HG03103 (cell line): ENCODE results near the gene IPO13.

ENCODE experiments used
- ATAC-seq: cut with Tn5 transposase; IDR thresholded peaks from one replicate; pipeline ENCODE4 v1.9.1; 2021; ENCODE audit warnings: low read depth; ENCODE audit not compliant: unreplicated experiment

The IPO13 gene

GRCh38 chr1:43946236-43947060 is at the start of gene IPO13:
TSS of gene IPO13 (plus strand) at chr1:43946950. CDS start at chr1:43947601, 651 bp downstream.
- ATAC-seq, result peak; percentile 86

- no peak for ATAC-seq
Observed at GRCh38 chr1:43898981-43899380, 47.8 kb upstream of the IPO13 start.

DNA sequence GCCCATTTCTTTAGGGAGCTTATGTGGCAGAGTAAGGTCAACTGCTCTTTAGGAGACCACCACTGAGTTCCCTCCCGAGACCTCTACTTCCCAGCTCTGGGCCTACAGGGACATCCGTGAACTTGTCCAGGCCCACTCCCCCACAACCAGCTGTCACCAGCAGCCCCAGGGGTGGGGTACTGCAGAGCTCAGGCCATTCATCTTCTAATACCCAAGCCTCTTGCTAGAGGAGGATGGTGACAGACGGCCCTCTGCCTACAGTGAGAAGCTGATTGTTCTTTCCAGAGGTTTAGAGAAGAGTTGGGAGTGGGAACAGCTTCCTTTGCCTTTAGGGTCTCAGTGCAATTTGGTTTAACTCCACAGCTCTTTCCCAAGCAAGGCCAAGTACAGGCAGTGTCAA is 46.4 kb upstream of the IPO13 start:
- no peak for ATAC-seq

DNA sequence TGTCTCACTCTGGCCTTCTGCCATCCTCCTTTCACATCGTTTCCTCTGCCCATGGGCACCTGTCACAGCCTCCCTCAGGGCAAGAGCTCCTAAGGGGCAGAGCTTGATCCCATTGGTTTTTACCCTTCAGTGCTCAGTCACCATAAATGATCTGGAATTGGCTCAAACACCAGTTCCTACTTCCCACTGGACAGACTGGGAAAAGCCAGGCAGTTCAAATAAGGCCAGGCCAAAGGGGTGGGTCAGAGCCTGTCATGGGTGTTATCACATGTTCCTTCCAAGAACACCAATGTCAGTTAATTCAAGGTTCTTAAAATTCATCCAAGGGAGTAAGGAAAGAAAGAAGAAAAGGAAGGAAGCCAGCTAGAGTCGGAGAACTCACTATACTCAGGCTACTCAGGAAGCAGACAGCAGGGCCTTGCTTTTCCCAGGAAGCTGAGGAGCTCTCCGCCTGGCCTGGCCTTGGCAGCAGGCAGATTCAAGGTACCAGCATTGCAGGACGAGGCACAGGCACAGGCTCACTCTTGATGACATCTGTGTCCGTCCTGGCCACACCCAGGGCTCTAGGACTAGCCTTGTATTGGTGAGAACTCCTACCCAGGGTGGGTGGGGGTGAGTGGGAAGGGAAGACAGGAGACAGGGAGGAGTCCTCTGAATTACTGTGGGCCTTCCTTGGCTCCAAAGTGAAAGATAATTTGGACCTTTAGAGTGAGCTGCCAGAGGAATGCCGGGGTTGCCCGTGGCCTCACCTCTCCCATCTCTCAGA is 45.4 kb upstream of the IPO13 start:
- ATAC-seq, result no peak

- ATAC-seq, result no peak
Observed at GRCh38 chr1:43902058-43902831, 44.5 kb upstream of the IPO13 start.

- no peak for ATAC-seq
Observed at GRCh38 chr1:43904660-43905551, 41.8 kb upstream of the IPO13 start.

DNA sequence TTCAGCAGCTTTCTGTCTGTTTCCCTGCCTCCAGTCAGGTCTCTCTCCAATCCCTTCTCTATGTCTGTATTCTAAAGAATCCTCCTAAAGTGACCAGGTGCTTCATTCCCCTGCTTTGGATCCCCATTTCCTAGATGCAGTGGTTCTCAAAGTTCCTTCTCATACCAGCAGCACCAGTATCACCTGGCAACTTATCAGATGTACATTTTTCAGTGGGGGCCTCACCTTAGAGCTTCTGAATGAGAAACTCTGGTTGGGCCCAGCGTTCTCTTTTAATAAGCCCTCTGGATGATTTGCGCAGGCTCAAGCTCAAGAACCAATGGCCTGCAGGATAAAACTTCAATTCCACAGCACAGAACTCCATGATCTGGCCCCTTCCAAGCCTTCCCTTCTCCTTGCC is 38.5 kb upstream of the IPO13 start:
- ATAC-seq, result no peak

- no peak for ATAC-seq
Observed at GRCh38 chr1:43908858-43909257, 37.9 kb upstream of the IPO13 start.

DNA sequence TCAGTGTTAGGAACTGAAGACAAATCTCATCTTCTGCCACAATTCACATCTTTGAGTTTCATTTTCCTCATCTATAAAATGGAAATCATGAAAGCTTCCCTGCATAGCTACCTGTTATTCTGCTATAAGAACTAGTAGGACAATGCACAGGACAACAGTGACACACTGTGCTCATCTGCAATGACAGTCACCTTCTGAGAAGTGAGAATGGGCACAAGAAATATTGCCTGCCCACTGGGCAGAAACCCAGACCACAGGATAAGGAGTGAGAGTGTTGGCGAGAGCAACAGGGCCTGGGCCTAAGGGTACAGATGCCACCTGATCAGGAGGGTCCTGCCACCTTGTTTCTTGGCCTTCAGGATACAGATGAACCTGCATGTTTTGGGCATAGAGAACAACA is 36.4 kb upstream of the IPO13 start:
- ATAC-seq, result no peak

DNA sequence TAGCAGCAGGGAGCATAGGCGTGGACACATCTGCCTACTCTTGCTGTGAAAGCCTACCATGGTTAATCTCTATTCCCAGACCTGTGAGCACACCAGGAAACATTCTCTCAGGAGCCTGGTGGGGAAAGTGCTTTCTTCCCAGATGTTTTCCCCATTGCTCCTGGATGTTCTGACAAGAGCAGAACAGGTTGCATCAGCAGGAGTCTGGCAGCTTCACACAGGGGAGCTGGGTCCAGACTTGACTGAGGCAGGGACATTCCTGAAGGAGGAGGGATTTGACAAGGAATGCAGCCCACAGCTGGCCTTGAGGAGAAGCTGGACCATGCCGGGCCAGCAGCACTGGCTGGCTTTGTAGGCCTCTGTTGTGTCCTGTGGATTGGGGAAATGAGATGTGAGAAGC is 34.1 kb upstream of the IPO13 start:
- ATAC-seq, result no peak

DNA sequence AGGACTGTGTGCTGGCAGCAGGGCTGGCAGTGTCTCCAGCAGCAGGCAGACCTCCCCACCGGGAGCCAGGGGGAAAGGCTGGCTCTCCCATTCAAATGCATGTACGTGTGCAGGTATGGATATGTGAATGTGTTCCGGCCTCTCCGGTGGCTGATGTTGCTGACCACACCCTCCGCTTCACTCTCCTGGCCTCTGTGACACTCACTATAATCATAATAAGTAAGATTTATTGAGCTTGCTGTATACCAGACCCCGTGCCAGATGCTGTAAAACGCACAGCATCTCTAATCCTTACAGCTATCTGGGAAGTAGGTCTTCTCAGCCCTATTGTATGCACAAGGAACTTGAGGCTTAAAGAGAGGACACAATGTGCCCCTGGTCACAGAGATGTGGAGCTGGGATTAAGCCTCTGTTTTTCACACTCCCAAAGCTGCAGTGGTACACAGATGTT is 33.7 kb upstream of the IPO13 start:
- no peak for ATAC-seq

- ATAC-seq, result no peak
Observed at GRCh38 chr1:43913666-43914360, 32.9 kb upstream of the IPO13 start.

- ATAC-seq, result no peak
Observed at GRCh38 chr1:43914576-43915525, 31.9 kb upstream of the IPO13 start.

DNA sequence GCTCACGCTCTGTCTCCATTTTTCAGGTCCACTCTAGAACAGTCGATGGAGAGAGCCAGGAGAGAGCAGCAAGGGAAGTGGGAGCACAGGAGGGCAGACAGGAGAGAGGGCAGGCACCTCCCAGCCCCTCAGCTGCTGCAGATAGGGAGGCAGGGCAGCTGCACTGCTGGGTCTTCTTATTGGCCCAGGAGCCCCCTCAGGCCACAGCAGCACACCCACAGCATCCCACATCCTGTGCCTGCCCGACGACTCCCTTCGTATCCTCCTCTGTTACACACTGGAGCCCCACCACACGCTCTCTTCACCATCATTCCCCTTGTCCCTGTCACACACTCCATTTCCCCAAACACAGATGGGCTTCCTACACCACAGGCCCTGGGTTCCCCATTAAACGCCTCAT is 26.8 kb upstream of the IPO13 start:
- no peak for ATAC-seq

GRCh38 chr1:43921022-43921421 is 25.7 kb upstream of the IPO13 start:
- ATAC-seq, result no peak

- ATAC-seq, result no peak
Observed at GRCh38 chr1:43924516-43924915, 22.2 kb upstream of the IPO13 start.

- ATAC-seq, result no peak
Observed at GRCh38 chr1:43925846-43926245, 20.9 kb upstream of the IPO13 start.

DNA sequence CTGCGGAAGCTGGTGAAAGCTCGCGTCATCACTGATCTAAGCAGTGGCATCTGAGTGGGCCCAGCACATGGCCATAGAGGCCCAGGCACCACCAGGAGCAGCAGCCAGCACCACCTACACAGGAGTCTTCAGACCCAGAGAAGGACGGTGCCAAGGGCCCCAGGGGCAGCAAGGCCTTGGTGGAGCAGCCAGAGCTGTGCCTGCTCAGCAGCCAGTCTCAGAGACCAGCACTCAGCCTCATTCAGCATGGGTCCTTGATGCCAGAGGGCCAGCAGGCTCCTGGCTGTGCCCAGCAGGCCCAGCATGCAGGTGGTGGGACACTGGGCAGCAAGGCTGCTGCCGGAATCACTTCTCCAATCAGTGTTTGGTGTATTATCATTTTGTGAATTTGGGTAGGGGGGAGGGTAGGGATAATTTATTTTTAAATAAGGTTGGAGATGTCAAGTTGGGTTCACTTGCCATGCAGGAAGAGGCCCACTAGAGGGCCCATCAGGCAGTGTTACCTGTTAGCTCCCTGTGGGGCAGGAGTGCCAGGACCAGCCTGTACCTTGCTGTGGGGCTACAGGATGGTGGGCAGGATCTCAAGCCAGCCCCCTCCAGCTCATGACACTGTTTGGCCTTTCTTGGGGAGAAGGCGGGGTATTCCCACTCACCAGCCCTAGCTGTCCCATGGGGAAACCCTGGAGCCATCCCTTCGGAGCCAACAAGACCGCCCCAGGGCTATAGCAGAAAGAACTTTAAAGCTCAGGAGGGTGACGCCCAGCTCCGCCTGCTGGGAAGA is 16.4 kb upstream of the IPO13 start:
- ATAC-seq, result no peak
